A673 (cell line): ENCODE measurements around the gene CWC22. TPM values are rescaled to one million over a fixed set of nuclear protein-coding genes. Genes with fewer than 3 reads are reported as not detected.

Experiments used
- BruUV-seq: library from RNA; stranded (reverse); fragments of 400-500 nt; replicated peaks from 2 replicates; lab custom pipeline; 2021; lab: Mats Ljungman, UMichigan
- CTCF ChIA-PET: fragments of 300-600 bp; sonication (Branson Sonifier 250); formaldehyde crosslinking; loops from one replicate; lab custom pipeline; 2022; ENCODE audit warnings: antibody characterized with exemption; lab: Charles Lee
- POLR2A ChIA-PET: fragments of 300-600 bp; sonication (Branson Sonifier 250); formaldehyde crosslinking; loops from one replicate; lab custom pipeline; 2022; ENCODE audit warnings: antibody characterized with exemption; ENCODE audit not compliant: low non-redundant PET; lab: Charles Lee
- DNase-seq: peaks from one replicate; pipeline ENCODE4 v3.0.0-alpha.2; 2015; ENCODE audit warnings: low spot score
- H3K27ac ChIP-seq: fragments of 200-600 bp; sonication (generic); 2 replicates; pipeline ENCODE4 v1.5.1; 2016; ENCODE audit warnings: mixed run types, low read depth, mild to moderate bottlenecking, mixed read lengths, antibody characterized with exemption, low read length; ENCODE audit not compliant: poor library complexity, severe bottlenecking
- H3K27me3 ChIP-seq: fragments of 200-600 bp; sonication (generic); replicated peaks from 2 replicates; pipeline ENCODE4 v1.6.1; 2017; ENCODE audit warnings: mixed run types, low read depth, mild to moderate bottlenecking, mixed read lengths, antibody characterized with exemption, low read length; ENCODE audit not compliant: insufficient read depth, poor library complexity
- H3K36me3 ChIP-seq: fragments of 200-600 bp; sonication (generic); 2 replicates; pipeline ENCODE4 v1.6.1; 2016; ENCODE audit warnings: mixed run types, mild to moderate bottlenecking, mixed read lengths, antibody characterized with exemption, low read length; ENCODE audit not compliant: insufficient read depth, poor library complexity, severe bottlenecking
- H3K4me1 ChIP-seq: fragments of 200-600 bp; sonication (generic); 2 replicates; pipeline ENCODE4 v1.6.1; 2017; ENCODE audit warnings: mixed run types, mild to moderate bottlenecking, mixed read lengths, antibody characterized with exemption, low read length; ENCODE audit not compliant: insufficient read depth, poor library complexity, severe bottlenecking
- H3K4me3 ChIP-seq: fragments of 200-600 bp; sonication (generic); 2 replicates; pipeline ENCODE4 v1.5.1; 2016; ENCODE audit warnings: low read depth, mixed run types, mild to moderate bottlenecking, mixed read lengths, low read length; ENCODE audit not compliant: poor library complexity, severe bottlenecking
- H3K9me3 ChIP-seq: fragments of 200-600 bp; sonication (generic); 2 replicates; pipeline ENCODE4 v1.6.1; 2016; ENCODE audit warnings: mixed run types, low read depth, mild to moderate bottlenecking, mixed read lengths, antibody characterized with exemption, low read length; ENCODE audit not compliant: poor library complexity, severe bottlenecking
- EZH2 ChIP-seq: fragments of 200-600 bp; sonication (generic); IDR thresholded peaks from 2 replicates; pipeline ENCODE4 v1.6.1; 2017; ENCODE audit warnings: borderline replicate concordance, low read depth, mild to moderate bottlenecking, mixed read lengths, antibody characterized with exemption, low read length; ENCODE audit not compliant: poor library complexity, severe bottlenecking
- intact Hi-C: fragments of 100-400 bp; cut with micrococcal nuclease; formaldehyde crosslinking; loops from one replicate; pipeline ENCODE4 v1.10.0; 2022; ENCODE audit not compliant: unreplicated experiment
- total RNA-seq: library from RNA; stranded (reverse); gene quantifications from 2 replicates; pipeline ENCODE4 v1.2.3, GENCODE V29; 2021
- TF ChIP-seq, protein P1 (sequence below): fragments of 300-800, 200-600 bp; sonication (generic); conservative IDR thresholded peaks from 2 replicates; pipeline ENCODE4 v1.5.1; 2017; ENCODE audit warnings: low read depth, mild to moderate bottlenecking, antibody characterized with exemption, low read length, moderate library complexity, mixed read lengths

CWC22 gene
- total RNA-seq, 1 experiment from 2014 or later = 26.7 TPM

DNA sequence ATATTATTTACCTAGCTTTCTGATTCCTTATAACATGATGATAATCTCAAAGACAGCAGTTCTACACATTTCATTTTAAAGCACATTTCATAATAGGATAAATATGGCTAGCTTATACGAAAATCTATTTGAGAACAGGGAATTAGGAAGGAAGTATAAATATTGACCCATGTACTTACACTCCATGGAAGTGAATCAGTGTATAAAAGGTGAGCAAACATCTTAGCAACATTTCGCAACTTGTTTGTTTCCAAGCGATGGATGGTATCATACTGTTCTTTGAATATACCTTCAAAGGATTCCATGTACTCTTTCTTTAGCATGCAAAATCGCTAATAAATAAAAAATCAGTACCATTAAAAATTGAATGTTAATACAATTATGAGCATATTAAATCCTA lies 53.1 kb downstream of the CWC22 start:
- Histone ChIP-seq H3K36me3 (peaks cover 60% of the 10 kb centered on the region), H3K27ac (no peak overlapping the region), H3K4me1 (no peaks in the 10 kb centered on the region), H3K4me3 (no peak overlapping the region), H3K9me3 (no peaks in the 10 kb centered on the region), H3K27me3 (no peaks in the 10 kb centered on the region)
- no peak for DNase-seq
- ChIA-PET POLR2A (no interaction called here), CTCF (no interaction called here)
- TF ChIP-seq EZH2 = no peak
- TF ChIP-seq, protein P1, sequence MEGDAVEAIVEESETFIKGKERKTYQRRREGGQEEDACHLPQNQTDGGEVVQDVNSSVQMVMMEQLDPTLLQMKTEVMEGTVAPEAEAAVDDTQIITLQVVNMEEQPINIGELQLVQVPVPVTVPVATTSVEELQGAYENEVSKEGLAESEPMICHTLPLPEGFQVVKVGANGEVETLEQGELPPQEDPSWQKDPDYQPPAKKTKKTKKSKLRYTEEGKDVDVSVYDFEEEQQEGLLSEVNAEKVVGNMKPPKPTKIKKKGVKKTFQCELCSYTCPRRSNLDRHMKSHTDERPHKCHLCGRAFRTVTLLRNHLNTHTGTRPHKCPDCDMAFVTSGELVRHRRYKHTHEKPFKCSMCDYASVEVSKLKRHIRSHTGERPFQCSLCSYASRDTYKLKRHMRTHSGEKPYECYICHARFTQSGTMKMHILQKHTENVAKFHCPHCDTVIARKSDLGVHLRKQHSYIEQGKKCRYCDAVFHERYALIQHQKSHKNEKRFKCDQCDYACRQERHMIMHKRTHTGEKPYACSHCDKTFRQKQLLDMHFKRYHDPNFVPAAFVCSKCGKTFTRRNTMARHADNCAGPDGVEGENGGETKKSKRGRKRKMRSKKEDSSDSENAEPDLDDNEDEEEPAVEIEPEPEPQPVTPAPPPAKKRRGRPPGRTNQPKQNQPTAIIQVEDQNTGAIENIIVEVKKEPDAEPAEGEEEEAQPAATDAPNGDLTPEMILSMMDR = no peak
- BruUV-seq = no TSS peak
- intact Hi-C loops = no loop called here

DNA sequence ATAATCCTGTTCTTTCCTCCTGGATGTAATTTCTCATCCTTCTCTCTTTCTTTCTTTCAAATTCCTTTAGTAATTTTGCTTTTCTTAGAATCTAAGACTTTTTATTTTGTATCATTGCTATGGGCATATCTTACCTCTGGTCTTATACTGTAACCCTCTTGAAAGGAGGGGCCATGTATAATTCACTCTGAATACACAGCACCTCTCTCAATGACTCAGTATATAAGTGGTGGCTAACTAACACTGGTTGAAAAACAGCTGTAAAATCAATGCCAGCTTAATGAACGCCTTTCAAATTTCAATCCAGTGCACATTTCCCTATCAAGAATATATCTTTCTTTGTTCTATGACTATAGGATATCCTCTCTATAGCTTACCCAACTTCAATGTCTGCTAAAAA lies 53.7 kb downstream of the CWC22 start:
- TF ChIP-seq, protein P1 = no peak
- TF ChIP-seq EZH2 = no peak
- Histone ChIP-seq H3K27me3 (no peaks in the 10 kb centered on the region), H3K36me3 (peaks cover 57% of the 10 kb centered on the region), H3K27ac (no peak overlapping the region), H3K4me3 (no peak overlapping the region), H3K4me1 (no peaks in the 10 kb centered on the region), H3K9me3 (no peaks in the 10 kb centered on the region)
- intact Hi-C loops = no loop called here
- ChIA-PET POLR2A (no interaction called here), CTCF (no interaction called here)
- no peak for DNase-seq
- no TSS peak for BruUV-seq

DNA sequence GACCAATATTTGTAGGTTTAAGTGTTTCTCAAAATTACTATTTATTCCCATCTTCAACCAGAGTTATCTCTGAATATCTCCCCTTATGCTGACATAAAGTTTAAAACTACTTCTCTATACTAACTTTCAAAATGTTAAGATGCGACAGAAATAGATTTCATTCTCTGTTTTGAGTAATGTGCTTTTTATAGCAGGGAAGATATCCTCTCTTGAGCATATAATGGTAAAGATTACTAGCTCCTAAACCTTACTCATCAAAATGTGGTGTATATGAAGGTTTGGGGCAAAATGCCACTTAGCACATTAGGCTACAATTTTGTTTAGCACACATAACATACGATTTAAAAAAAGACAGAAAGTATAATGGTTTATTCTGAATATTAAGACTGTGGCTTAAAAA lies 54.4 kb downstream of the CWC22 start:
- no peak overlapping the region for H3K27ac ChIP-seq
- no peak for TF ChIP-seq EZH2
- TF ChIP-seq, protein P1 = no peak
- no TSS peak for BruUV-seq
- CTCF ChIA-PET = no interaction called here
- no peaks in the 10 kb centered on the region for H3K9me3 ChIP-seq
- H3K4me1 ChIP-seq = no peaks in the 10 kb centered on the region
- peaks cover 62% of the 10 kb centered on the region for H3K36me3 ChIP-seq
- no peak for DNase-seq
- no peak overlapping the region for H3K4me3 ChIP-seq
- intact Hi-C loops = no loop called here
- POLR2A ChIA-PET = no interaction called here
- H3K27me3 ChIP-seq = no peaks in the 10 kb centered on the region
